GM18951 (cell line): ENCODE results near the gene STT3B.
A peak's percentile ranks its signal among the peaks of the same experiment; 100 is the strongest.

Experiments used
- POLR2A ChIP-seq: IDR thresholded peaks from 4 replicates; pipeline ENCODE4 v1.6.1; 2011; ENCODE audit warnings: mild to moderate bottlenecking; ENCODE audit not compliant: insufficient read length, insufficient read depth; ENCODE audit errors: extremely low read depth
- in situ Hi-C: fragments of 300-500 bp; cut with MboI; formaldehyde crosslinking; loops from one replicate; pipeline ENCODE4 v1.12.0; 2022; ENCODE audit warnings: low sequenced_read_pairs, mixed read lengths, inconsistent platforms; ENCODE audit not compliant: unreplicated experiment

The STT3B gene

DNA sequence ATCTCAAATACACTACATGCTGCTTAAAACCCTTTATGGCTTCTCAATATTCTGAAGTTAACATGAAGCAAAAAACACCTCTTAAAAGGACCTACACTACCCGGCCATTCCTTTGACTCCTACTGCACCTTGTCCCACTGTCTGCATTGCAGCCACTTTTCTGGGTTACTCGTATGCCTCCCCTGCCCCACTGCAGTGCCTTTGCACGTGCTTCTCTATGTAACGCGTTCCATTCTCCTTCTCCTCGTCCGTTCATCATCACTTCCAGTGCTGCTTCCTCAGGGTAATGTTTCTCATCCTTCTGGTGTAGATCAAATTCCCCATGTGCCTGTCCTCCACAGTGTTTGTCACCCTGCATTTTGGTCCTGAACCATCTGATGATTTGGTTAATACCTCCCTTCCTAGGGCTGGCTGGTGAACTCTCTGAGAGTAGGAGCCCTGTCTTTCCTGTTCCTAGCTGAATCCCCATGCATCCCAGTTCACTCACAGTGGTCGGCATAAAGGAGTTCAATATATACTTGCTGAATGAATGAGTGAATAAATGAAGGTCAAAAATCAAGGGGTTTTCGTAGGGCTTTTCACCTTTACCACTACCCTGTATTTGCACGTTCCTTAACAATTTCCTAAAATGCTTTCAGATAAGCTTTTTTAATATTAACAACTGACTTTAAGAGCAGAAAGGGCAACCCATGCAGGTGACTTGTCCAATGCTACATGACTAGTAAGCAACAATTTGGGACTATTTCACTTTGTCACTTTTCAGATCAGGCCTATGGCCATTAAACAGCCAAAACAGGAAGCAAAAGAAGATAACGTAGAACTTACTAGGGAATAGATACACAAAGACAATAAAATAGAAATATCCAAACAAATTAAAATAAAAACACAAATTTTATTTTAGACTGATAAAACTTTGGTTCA, 2.4 kb upstream of the STT3B start:
- in situ Hi-C loops, result no loop called here
- TF ChIP-seq POLR2A, result no peak

- no peak for TF ChIP-seq POLR2A
- in situ Hi-C loops, result no loop called here
These were observed 1.8 kb upstream of the STT3B start for GRCh38 chr3:31530960-31531335.

GRCh38 chr3:31531452-31531991, 1.2 kb upstream of the STT3B start:
- no peak for TF ChIP-seq POLR2A
- in situ Hi-C loops, result no loop called here

GRCh38 chr3:31531992-31532586, 636 bp upstream of the STT3B start:
- TF ChIP-seq POLR2A, result peak; percentile 94
- in situ Hi-C loops, result no loop called here

- in situ Hi-C loops, result no loop called here
These were observed 692 bp downstream of the STT3B start for GRCh38 chr3:31533169-31534064.

GRCh38 chr3:31534065-31534425, 1.3 kb downstream of the STT3B start:
- no peak for TF ChIP-seq POLR2A

More at GRCh38 chr3:31533169-31534064, 692 bp downstream of the STT3B start:
- TF ChIP-seq POLR2A, result peak; percentile 34

DNA sequence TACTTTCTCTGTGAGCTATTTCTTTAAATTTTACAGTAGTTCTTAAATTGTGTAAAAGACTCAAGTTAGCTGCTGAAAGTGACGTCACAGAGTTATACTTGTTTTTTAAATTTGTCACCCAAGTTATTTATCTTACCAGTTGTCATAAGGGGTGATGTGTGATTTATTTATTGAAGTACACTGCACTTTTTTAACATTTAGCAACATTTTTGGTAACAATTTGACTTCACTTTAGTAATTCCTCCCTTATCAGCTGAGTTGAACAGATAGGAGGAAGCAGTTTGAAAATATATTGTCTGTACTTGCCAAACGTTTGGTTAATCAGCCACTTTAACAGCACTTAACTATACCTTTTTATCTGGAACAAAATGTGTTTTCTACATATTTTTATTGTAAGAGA, 3.8 kb downstream of the STT3B start:
- in situ Hi-C loops, result no loop called here

More at GRCh38 chr3:31534065-31534425, 1.3 kb downstream of the STT3B start:
- in situ Hi-C loops, result no loop called here

DNA sequence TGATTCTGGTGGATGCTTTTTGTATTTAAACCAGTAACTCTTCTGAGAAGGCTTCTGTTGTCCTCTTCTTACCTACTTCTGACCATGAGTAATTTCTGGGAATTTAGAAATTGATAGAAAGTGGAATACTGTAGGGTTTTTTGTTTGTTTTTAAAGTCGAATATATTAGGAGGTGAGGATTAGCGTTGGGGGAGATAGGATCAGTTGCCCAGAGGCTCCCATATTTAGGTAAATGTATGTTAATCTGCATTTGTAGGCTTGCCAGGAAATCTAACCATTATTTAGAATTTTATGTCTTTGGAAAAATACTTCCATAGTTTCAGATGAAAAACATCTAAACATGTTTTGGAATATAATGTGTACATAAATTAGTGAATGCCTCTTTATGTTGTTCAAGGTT, 6.1 kb downstream of the STT3B start:
- in situ Hi-C loops, result no loop called here
- TF ChIP-seq POLR2A, result no peak

More for the DNA sequence above, 3.8 kb downstream of the STT3B start:
- TF ChIP-seq POLR2A, result no peak

DNA sequence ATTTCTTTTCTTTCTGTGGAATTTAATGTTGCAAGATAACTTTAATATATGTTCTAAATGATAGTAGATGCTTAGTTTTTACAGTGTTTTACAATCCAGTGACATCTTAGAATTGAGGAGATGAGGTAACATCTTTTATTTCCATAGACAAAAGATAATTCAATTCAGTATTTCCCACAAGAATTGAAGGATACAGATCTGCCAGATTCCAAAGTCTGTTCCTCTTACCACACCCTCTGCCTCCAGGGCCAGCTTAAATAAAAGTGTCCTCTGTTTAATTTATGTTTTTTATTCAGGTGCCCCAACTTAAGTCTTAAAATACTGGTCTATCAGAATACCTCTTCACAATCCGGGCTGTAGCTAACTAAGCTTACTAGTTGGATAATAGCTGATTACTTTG, 6.5 kb downstream of the STT3B start:
- TF ChIP-seq POLR2A, result no peak
- in situ Hi-C loops, result no loop called here

- in situ Hi-C loops, result no loop called here
- no peak for TF ChIP-seq POLR2A
These were observed 8.4 kb downstream of the STT3B start for GRCh38 chr3:31541089-31541488.

GRCh38 chr3:31542246-31542645, 9.5 kb downstream of the STT3B start:
- TF ChIP-seq POLR2A, result no peak
- in situ Hi-C loops, result no loop called here

- in situ Hi-C loops, result no loop called here
- no peak for TF ChIP-seq POLR2A
These were observed 10.7 kb downstream of the STT3B start for GRCh38 chr3:31543375-31543774.

DNA sequence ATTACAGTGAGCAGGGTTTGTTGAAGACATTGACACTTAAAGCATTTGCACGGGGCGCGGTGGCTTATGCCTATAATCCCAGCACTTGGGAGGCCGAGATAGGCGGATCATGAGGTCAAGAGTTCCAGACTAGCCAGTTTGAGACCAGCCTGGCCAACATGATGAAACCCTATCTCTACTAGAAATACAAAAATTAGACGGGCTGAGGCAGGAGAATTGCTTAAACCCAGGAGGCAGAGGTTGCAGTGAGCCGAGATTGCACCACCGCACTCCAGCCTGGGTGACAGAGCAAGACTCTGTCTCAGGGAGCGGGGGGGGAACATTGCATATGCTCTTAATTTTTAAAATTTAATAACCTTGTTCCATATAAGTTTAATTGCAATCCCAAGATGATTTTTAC, 11.9 kb downstream of the STT3B start:
- TF ChIP-seq POLR2A, result no peak
- in situ Hi-C loops, result no loop called here
